ENCODE data around the gene SLC25A48. TPM values are rescaled to one million over a fixed set of nuclear protein-coding genes. Genes with fewer than 3 reads are reported as not detected.

SLC25A48 gene
- total and polyA plus RNA-seq, 2 of the 4 experiments (the other 2 are of a cell fraction): not detected

DNA sequence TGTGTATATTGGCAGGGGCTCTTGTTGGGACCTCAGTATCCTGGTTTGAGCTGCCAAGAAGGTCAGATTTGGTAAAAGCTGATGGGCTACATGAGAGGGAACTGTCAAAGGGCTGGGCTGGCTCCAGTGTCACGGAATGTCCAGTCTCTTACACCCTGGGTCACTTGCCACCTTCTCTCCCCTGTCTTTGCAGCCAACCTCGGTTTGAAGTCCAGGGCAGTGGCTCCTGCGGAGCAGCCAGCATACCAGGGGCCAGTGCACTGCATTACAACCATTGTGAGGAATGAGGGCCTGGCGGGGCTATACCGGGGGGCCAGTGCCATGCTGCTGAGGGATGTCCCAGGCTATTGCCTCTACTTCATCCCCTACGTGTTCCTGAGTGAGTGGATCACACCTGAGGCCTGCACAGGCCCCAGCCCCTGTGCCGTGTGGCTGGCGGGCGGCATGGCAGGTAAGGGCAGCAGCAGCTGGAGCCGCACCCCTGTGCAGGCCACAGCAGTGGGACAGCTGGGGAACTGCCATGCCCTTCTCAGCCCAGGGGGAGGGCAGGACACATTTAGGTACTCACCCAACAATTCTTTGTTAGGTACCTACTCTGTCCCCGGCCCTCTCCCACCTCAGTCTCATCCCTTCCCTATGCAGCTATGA lies 36.9 kb downstream of the SLC25A48 start:
- H2BK120ac ChIP-seq (ENCODE audit: low read depth, low read length): no peak overlapping the region
- no peak overlapping the region for H3K9ac ChIP-seq (ENCODE audit: low read depth, low read length)
- no peaks in the 10 kb centered on the region for H3K4me1 ChIP-seq (ENCODE audit: control insufficient read depth, insufficient read depth, low read length)
- no peak overlapping the region for H3K4me3 ChIP-seq (ENCODE audit: insufficient read depth, low read depth, low read length)
- no TSS peak for BruUV-seq (replicated peaks)
- no peak overlapping the region for H2BK5ac ChIP-seq (ENCODE audit: low read depth, low read length, poor library complexity, severe bottlenecking)
- H4K8ac ChIP-seq (ENCODE audit: low read depth in 2 of 2, low read length in 2 of 2): no peak overlapping the region
- TF ChIP-seq POLR2A (IDR thresholded peaks at IDR 0.05; ENCODE audit: low read depth, low read length) (no peak), MXI1 (IDR thresholded peaks at IDR 0.05; ENCODE audit: borderline replicate concordance, low read depth, low read length) (no peak), RAD21 (IDR thresholded peaks at IDR 0.05; ENCODE audit: low read length) (no peak), CTCF (conservative IDR thresholded peaks at IDR 0.05; ENCODE audit: low read depth, low read length) (no peak), CHD1 (IDR thresholded peaks at IDR 0.05; ENCODE audit: low read depth, low read length) (no peak), CEBPB (IDR thresholded peaks at IDR 0.05; ENCODE audit: low read depth, low read length) (no peak), ELK1 (IDR thresholded peaks at IDR 0.05; ENCODE audit: borderline replicate concordance, low read depth, low read length) (no peak), FOS (IDR thresholded peaks at IDR 0.05; ENCODE audit: low read depth, low read length) (no peak), BHLHE40 (IDR thresholded peaks at IDR 0.05; ENCODE audit: low read depth, low read length) (no peak), RFX5 (IDR thresholded peaks at IDR 0.05; ENCODE audit: low read depth, low read length) (no peak), MAZ (IDR thresholded peaks at IDR 0.05; ENCODE audit: borderline replicate concordance, low read depth, low read length) (no peak)
- no peak overlapping the region for H2AK9ac ChIP-seq (replicated peaks; ENCODE audit: low read depth, low read length, poor library complexity)
- no peak overlapping the region for H2AFZ ChIP-seq (replicated peaks; ENCODE audit: low read length, poor library complexity)
- no peak overlapping the region for H2BK20ac ChIP-seq (ENCODE audit: low read depth, low read length)
- H4K5ac ChIP-seq (ENCODE audit: low read depth, low read length): no peak overlapping the region
- no peak overlapping the region for H2AK5ac ChIP-seq (ENCODE audit: low read depth, low read length)
- dilution Hi-C loops (cut with HindIII; ENCODE audit: low sequenced_read_pairs, unreplicated experiment) (no loop called here), in situ Hi-C loops (cut with MboI; ENCODE audit: low sequenced_read_pairs) (no loop called here), intact Hi-C loops (cut with micrococcal nuclease) (no loop called here)
- H4K91ac ChIP-seq (ENCODE audit: insufficient read depth, low read depth, low read length): no peak overlapping the region
- WGBS, 2 experiments (ENCODE audit: extremely low coverage in 2 of 2, insufficient read length in 1 of 2): 83% methylated on average over 3 of the region's 11 CpGs; no CpG with 5 or more reads in 1 of the 2 experiments
- H3K9me1 ChIP-seq (ENCODE audit: insufficient read depth, low read length): no peaks in the 10 kb centered on the region
- H4K20me1 ChIP-seq (ENCODE audit: insufficient read depth, low read length): no peaks in the 10 kb centered on the region
- no peak overlapping the region for H3K27ac ChIP-seq (ENCODE audit: insufficient read depth, low read length)
- H3K4me2 ChIP-seq (ENCODE audit: low read depth, low read length): no peak overlapping the region
- ChIA-PET POLR2A (ENCODE audit: unreplicated experiment) (no interaction called here), CTCF (no interaction called here)
- H3K23ac ChIP-seq (ENCODE audit: low read depth, low read length): no peak overlapping the region
- H3K79me1 ChIP-seq (ENCODE audit: low read depth in 1 of 2, low read length in 2 of 2): no peaks in the 10 kb centered on the region
- DNase-seq (no peak), ATAC-seq (ENCODE audit: low read depth) (no peak)
- H3K18ac ChIP-seq (ENCODE audit: low read depth, low read length): no peak overlapping the region
- H2BK15ac ChIP-seq (ENCODE audit: low read depth, low read length): no peak overlapping the region
- H3K27me3 ChIP-seq (ENCODE audit: control insufficient read depth, insufficient read depth, low read length): peaks cover 15% of the 10 kb centered on the region
- H3K9me3 ChIP-seq (ENCODE audit: control insufficient read depth, insufficient read depth, low read length): no peaks in the 10 kb centered on the region
- no peaks in the 10 kb centered on the region for H3K36me3 ChIP-seq (ENCODE audit: control insufficient read depth, insufficient read depth, low read length)
- no peak overlapping the region for H3K56ac ChIP-seq (ENCODE audit: extremely low read depth, insufficient read depth, low read length)
- no peak overlapping the region for H3K14ac ChIP-seq (replicated peaks; ENCODE audit: low read depth, low read length)
- H3K4ac ChIP-seq (ENCODE audit: low read depth, low read length): no peak overlapping the region
